Stomach smooth muscle (tissue), 2 donors: Measurements from ENCODE around the gene NEU4.
"Not testable (repeated sequence)": the region's sequence is repeated elsewhere in the genome, so short reads cannot be mapped to it uniquely, and the experiment has no call there.

Experiments used
- H3K27ac ChIP-seq: one replicate; pipeline ENCODE4 v1.7.0; 2013; ENCODE audit warnings: mild to moderate bottlenecking, low read length, inconsistent platforms
- H3K27me3 ChIP-seq, 2 donors: one replicate each; pipeline ENCODE4 v1.7.0; 2013; ENCODE audit warnings: low read length in 2 of 2; ENCODE audit not compliant: insufficient read depth in 2 of 2, control insufficient read depth in 1 of 2
- H3K36me3 ChIP-seq, 2 donors: one replicate each; pipeline ENCODE4 v1.7.0; 2013; ENCODE audit warnings: low read length in 2 of 2; ENCODE audit not compliant: control insufficient read depth in 2 of 2, insufficient read depth in 2 of 2
- H3K4me1 ChIP-seq: one replicate; pipeline ENCODE4 v1.7.0; 2013; ENCODE audit warnings: low read length; ENCODE audit not compliant: control insufficient read depth, insufficient read depth
- H3K4me3 ChIP-seq, 2 donors: one replicate each; pipeline ENCODE4 v1.7.0; 2013; ENCODE audit warnings: low read length in 2 of 2
- H3K9ac ChIP-seq, 2 donors: one replicate each; pipeline ENCODE4 v1.7.0; 2013; ENCODE audit warnings: low read length in 2 of 2, mild to moderate bottlenecking in 1 of 2
- H3K9me3 ChIP-seq, 2 donors: one replicate each; pipeline ENCODE4 v1.7.0; 2013; ENCODE audit warnings: low read length in 2 of 2; ENCODE audit not compliant: control insufficient read depth in 2 of 2
- donor health status: healthy.
- donor health status: Pancreatic carcinoma.

NEU4 gene

DNA sequence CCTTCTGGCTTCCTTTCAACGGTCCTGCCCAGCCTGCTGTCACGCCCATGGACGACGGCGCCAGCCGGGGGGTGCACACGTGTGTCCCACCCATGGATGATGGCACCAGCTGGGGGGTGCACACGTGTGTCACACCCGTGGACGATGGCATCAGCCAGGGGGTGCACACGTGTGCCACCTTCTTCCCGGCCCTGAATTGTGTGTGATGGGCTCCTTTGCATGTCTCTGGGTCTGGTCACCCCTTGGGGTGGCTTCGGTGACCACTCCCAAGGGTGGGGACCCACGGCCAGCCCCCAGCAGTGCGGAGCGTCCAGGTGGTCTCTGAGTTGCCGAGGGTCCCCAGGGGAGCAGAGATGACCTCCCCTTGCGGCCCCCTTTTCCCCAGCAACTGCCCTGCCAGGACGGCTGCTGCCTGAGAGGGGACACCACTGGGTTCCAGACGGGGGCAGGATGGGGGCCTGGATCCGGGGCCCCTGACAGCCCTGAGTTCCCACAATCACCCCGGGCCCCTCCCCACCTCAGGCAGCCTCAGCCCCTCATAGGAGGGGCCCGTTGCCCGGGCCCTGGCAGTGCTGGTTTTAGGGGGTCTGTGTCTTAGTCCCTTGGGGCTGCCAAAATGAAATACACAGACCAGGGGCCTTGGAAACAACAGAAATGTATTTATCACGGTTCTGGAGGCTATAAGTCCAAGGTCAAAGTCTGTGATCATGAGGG lies 9.4 kb downstream of the NEU4 start:
- Histone ChIP-seq H3K27me3 (peaks cover 6 to 18% of the 10 kb centered on the region in 2 donors), H3K4me1 (no peaks in the 10 kb centered on the region), H3K36me3 (no peaks in the 10 kb centered on the region), H3K9me3 (no peaks in the 10 kb centered on the region), H3K9ac (no peak overlapping the region), H3K27ac (no peak overlapping the region), H3K4me3 (no peak overlapping the region)

DNA sequence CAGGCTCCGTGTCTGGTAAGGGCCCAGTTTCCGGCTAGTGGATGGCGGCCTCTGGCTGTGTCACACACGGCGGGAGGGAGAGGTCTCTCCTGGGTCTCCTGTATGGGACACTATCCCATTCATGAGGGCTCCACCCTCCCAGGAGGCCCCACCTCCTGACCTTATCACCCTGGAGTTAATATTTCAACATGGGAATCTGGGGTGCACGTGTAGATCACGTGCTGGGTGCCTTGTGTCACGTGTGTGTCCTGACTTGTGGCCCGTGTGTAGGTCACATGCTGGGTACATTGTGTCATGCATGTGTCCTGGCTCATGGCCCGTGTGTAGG lies 9.9 kb downstream of the NEU4 start:
- H3K36me3 ChIP-seq, result no peaks in the 10 kb centered on the region
- peaks cover 6 to 18% of the 10 kb centered on the region in 2 donors for H3K27me3 ChIP-seq
- H3K4me3 ChIP-seq, result no peak overlapping the region
- no peaks in the 10 kb centered on the region for H3K9me3 ChIP-seq
- H3K27ac ChIP-seq, result no peak overlapping the region
- no peak overlapping the region for H3K9ac ChIP-seq
- H3K4me1 ChIP-seq, result no peaks in the 10 kb centered on the region

DNA sequence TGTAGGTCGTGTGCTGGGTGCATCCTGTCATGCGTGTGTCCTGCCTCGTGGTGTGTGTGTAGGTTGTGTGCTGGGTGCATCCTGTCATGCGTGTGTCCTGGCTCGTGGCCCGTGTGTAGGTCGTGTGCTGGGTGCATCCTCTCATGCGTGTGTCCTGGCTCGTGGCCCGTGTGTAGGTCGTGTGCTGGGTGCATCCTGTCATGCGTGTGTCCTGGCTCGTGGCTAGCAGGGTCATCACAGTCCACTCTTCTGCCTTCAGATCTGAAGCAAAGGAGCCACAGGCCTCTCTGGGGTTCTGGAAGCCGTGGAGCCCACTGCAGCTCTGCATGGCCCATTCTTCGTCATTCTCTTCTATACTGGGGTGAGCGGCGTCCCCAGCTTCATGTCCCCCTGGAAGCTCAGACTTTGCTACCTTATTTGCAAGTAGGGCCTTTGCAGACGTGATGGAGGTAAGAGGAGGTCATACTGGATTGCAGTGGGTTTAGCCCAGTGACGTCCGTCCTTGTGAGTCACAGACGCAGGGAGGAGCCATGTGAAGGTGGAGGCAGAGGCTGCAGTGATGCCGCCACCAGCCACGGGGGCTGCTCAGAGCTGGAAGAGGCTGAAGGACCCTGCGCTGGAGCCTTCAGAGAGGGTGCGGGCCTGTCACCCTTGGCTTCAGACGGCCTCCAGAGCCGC lies 11.1 kb downstream of the NEU4 start:
- H3K27ac ChIP-seq, H3K4me1 ChIP-seq, H3K9ac ChIP-seq, H3K9me3 ChIP-seq, H3K36me3 ChIP-seq, H3K4me3 ChIP-seq: not testable (repeated sequence)
- peaks cover 6 to 18% of the 10 kb centered on the region in 2 donors for H3K27me3 ChIP-seq

DNA sequence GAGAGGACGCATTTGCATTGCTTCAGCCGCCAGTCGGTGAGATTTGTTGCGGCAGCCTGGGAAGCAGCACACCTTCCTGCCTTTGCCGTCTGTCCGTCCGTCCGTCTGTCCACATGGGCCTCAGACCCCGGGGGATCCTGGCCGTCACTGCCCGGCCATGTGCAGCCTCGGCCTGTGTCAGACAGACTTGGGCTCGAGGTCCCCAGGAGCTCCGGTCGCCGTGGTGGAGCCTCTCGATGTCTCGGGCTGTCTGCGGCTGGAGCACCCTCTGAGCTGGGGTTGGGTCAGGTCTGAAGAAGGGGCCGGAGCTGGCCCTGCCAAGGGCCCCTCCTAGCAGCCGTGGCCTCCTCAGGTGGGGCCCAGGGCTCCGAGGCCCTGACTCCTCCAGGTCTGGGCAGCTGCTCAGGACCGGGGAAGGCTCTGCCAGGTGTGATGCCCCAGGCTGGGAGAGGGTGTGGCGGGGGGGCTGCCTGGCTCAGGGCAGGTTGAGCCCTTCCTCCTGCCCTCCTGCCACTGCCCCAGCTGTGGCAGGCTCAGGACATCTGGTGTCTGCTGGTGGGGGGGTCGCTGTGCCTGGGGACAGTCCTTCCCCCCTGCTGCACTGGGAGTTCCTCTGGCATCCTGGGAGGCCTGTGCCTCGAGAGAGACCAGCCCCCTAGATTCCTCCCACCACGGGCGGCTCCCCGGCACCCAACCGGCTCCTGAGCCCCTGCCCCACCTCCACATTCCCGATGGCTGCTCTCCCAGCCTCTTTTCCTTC lies 11.8 kb downstream of the NEU4 start:
- H3K27me3 ChIP-seq, result peaks cover 6 to 18% of the 10 kb centered on the region in 2 donors
- H3K9ac ChIP-seq, result no peak overlapping the region
- H3K36me3 ChIP-seq, result no peaks in the 10 kb centered on the region
- H3K4me3 ChIP-seq, result no peak overlapping the region
- H3K9me3 ChIP-seq, result peaks cover 0 to 2% of the 10 kb centered on the region in 2 donors
- H3K27ac ChIP-seq, result no peak overlapping the region
- no peaks in the 10 kb centered on the region for H3K4me1 ChIP-seq

DNA sequence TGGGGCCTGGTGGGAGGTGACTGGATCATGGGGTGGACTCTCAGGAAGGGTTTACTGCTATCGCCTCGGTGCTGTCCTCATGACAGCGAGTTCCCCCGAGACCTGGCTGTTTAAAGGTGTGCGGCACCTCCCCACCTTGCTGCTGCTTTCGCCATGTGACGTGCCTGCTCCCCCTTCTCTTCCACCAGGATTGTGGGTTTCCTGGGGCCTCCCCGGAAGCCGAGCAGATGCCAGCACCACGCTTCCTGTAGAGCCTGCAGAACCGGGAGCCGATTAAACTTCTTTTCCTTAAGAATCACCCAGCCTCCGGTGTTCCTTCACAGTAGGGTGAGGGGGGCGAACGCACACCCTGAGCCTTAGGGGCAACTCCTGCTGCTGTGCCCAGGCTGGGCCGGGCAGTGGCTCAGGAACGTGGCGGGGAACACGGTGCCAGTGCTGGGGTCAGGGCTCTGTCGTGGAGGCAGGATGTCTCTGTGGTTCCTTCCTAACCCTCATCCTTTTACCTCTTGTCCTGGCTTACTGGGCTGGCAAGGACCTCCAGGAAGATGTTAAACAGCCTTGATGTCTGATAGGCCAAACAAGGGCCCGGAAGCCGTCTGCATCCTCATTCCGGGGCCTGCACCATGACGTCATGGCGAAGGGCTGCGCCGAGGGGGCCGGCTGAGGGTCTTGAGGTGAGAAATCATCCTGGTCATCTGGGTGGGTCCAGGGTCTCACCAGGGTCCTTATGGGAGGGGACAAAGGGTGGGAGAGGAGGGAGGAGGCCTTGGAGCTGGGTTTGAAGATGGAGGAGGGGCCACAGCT lies 12.7 kb downstream of the NEU4 start:
- Histone ChIP-seq H3K9me3 (peaks cover 0 to 3% of the 10 kb centered on the region in 2 donors), H3K27me3 (peaks cover 6 to 15% of the 10 kb centered on the region in 2 donors), H3K36me3 (no peaks in the 10 kb centered on the region)

DNA sequence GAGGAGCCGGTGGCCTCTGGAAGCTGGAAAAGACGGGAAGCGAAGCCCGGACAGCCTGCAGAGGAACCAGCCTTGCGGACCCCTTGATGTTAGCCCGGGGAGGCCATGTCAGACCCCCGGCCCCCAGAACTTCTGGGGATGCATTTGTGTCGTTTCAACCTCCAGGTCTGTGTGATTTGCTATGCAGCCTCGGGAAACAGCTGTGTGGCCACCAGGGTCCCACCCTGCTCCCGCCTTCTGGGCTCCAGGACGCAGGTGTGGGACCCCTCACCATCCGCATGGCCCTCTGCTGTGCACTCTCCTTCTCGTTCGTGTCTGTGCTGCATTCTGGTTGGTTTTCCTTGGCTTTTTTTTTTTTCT lies 13.3 kb downstream of the NEU4 start:
- no peaks in the 10 kb centered on the region for H3K36me3 ChIP-seq
- peaks cover 6 to 15% of the 10 kb centered on the region in 2 donors for H3K27me3 ChIP-seq
- no peak overlapping the region for H3K9ac ChIP-seq
- peaks cover 4 to 9% of the 10 kb centered on the region in 2 donors for H3K9me3 ChIP-seq
- H3K27ac ChIP-seq, result no peak overlapping the region
- H3K4me3 ChIP-seq, result no peak overlapping the region
- no peaks in the 10 kb centered on the region for H3K4me1 ChIP-seq

More for the DNA sequence above, 12.7 kb downstream of the NEU4 start:
- Histone ChIP-seq H3K27ac (no peak overlapping the region), H3K4me3 (no peak overlapping the region), H3K4me1 (no peaks in the 10 kb centered on the region), H3K9ac (no peak overlapping the region)

- H3K4me3 ChIP-seq, H3K9ac ChIP-seq, H3K36me3 ChIP-seq, H3K4me1 ChIP-seq, H3K27ac ChIP-seq: not testable (repeated sequence)
- Histone ChIP-seq H3K9me3 (peaks cover 8 to 11% of the 10 kb centered on the region in 2 donors), H3K27me3 (peaks cover 6 to 15% of the 10 kb centered on the region in 2 donors)
Observed at GRCh38 chr2:241823531-241824437, 14.8 kb downstream of the NEU4 start.

DNA sequence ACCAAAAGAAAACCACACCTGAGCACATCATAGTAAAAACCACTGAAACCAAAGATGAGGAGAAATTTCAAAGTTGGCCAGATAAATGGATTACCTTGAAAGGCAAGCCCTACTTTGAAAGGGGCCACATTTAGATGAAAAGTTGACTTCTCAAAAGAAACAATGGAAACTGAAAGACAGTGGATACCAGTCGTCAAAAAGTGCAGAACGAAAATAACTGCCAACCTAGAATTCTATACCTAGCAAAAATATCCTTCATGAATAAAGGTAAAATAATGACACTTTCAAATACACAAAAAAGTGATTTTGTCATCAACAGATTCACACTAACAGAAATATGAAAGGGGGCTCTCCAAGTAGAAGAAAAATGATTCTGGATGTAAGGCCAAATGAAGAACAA lies 18.4 kb downstream of the NEU4 start:
- no peak overlapping the region for H3K9ac ChIP-seq
- H3K4me1 ChIP-seq, result no peaks in the 10 kb centered on the region
- H3K4me3 ChIP-seq, result no peak overlapping the region
- no peak overlapping the region for H3K27ac ChIP-seq
- peaks cover 0 to 1% of the 10 kb centered on the region in 2 donors for H3K27me3 ChIP-seq
- H3K9me3 ChIP-seq, result peaks cover 8 to 11% of the 10 kb centered on the region in 2 donors
- no peaks in the 10 kb centered on the region for H3K36me3 ChIP-seq

DNA sequence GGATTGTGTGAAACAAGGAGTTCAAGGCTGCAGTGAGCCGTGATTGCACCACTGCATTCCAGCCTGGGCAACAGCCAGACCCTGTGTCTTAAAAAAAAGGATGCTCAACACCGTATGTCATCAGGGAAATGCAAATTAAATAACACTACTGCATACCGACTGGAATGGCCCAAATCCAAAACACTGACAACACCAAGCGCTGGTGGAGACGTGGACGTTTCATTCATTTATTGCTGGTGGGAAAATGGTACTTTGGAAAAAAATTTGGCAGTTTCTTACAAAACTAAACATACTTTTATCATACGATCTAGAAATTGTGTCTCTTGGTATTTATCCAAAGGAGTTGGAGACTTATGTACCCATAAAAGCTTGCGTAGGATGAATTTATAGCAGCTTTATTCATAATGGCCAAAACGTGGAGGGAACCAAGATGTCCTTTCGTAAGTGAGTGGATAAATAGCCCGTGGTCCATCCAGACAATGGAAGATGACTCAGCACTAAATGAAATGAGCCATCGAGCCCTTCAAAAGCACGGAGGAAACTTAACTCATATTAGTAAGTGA lies 24.2 kb downstream of the NEU4 start:
- no peak overlapping the region for H3K9ac ChIP-seq
- no peak overlapping the region for H3K4me3 ChIP-seq
- H3K27ac ChIP-seq, result no peak overlapping the region
- H3K9me3 ChIP-seq, result no peaks in the 10 kb centered on the region
- no peaks in the 10 kb centered on the region for H3K4me1 ChIP-seq
- H3K36me3 ChIP-seq, result no peaks in the 10 kb centered on the region
- peaks cover 0 to 12% of the 10 kb centered on the region in 2 donors for H3K27me3 ChIP-seq
